ENCODE data around the gene BRSK2. TPM values are rescaled to one million over a fixed set of nuclear protein-coding genes. Genes with fewer than 3 reads are reported as not detected.
"Not testable (repeated sequence)": the region's sequence is repeated elsewhere in the genome, so short reads cannot be mapped to it uniquely, and the experiment has no call there.

The BRSK2 gene
- polyA plus RNA-seq, 3 donors: 0.67 to 50.2 (median 0.82) TPM

- WGBS, 3 donors: 77 to 89% (median 78%) methylated on average over 9 of the region's 9 CpGs
- H3K27ac ChIP-seq (ENCODE audit: low read depth, low read length): no peak overlapping the region
Observed at GRCh38 chr11:1506981-1507380, 117.2 kb downstream of the BRSK2 start.

- H3K27ac ChIP-seq (ENCODE audit: low read depth, low read length): no peak overlapping the region
- 48 to 76% (median 57%) methylated on average over 21 of the region's 21 CpGs for WGBS, 3 donors
Observed at GRCh38 chr11:1507381-1508140, 117.8 kb downstream of the BRSK2 start.

- no peak overlapping the region for H3K27ac ChIP-seq (ENCODE audit: low read depth, low read length)
- 72 to 86% (median 75%) methylated on average over 14 to 15 of the region's 15 CpGs for WGBS, 3 donors
Observed at GRCh38 chr11:1508491-1508891, 118.8 kb downstream of the BRSK2 start.

GRCh38 chr11:1508986-1509385, 119.3 kb downstream of the BRSK2 start:
- H3K27ac ChIP-seq (ENCODE audit: low read depth, low read length): no peak overlapping the region
- WGBS, 3 donors: 82 to 93% (median 87%) methylated on average over 10 of the region's 10 CpGs

GRCh38 chr11:1509626-1510255, 120.0 kb downstream of the BRSK2 start:
- 81 to 84% (median 82%) methylated on average over 18 to 20 of the region's 20 CpGs for WGBS, 3 donors
- no peak overlapping the region for H3K27ac ChIP-seq (ENCODE audit: low read depth, low read length)

- 81 to 91% (median 89%) methylated on average over 8 to 14 of the region's 18 CpGs for WGBS, 3 donors
- not testable (repeated sequence) for H3K27ac ChIP-seq (ENCODE audit: low read depth, low read length)
Observed at GRCh38 chr11:1510351-1510750, 120.6 kb downstream of the BRSK2 start.

- H3K27ac ChIP-seq (ENCODE audit: low read depth, low read length): no peak overlapping the region
- 78 to 89% (median 81%) methylated on average over 11 of the region's 11 CpGs for WGBS, 3 donors
Observed at GRCh38 chr11:1510928-1511327, 121.2 kb downstream of the BRSK2 start.

- 85 to 87% (median 87%) methylated on average over 12 of the region's 12 CpGs for WGBS, 3 donors
- no peak overlapping the region for H3K27ac ChIP-seq (ENCODE audit: low read depth, low read length)
Observed at GRCh38 chr11:1511937-1512496, 122.3 kb downstream of the BRSK2 start.

Other genes starting within 250 kb of the BRSK2 start
- gene MUC5AC, start 232.0 kb upstream of the BRSK2 start, polyA plus RNA-seq: 10 to 100 TPM in 1 of 3 donors, under 1 TPM in 2; 0.03 to 24.5 (median 0.56) TPM
- under 1 TPM in 2 of 3 donors, not detected in 1; 0.13 to 0.37 TPM for gene MUC5B, start 166.9 kb upstream of the BRSK2 start, polyA plus RNA-seq
- gene TOLLIP, start 80.3 kb upstream of the BRSK2 start, polyA plus RNA-seq: 10 to 100 TPM; 30.0 to 36.9 (median 30.7) TPM
- 10 to 100 TPM; 31.9 to 51.6 (median 41.2) TPM for gene MOB2, start 96.8 kb downstream of the BRSK2 start, polyA plus RNA-seq
- gene DUSP8, start 182.3 kb downstream of the BRSK2 start, polyA plus RNA-seq: 1 to 10 TPM; 4.2 to 7.5 (median 4.3) TPM
- not detected for gene KRTAP5-1, start 195.3 kb downstream of the BRSK2 start, polyA plus RNA-seq
- under 1 TPM in 1 of 3 donors, not detected in 2; 0.18 TPM for gene KRTAP5-2, start 208.4 kb downstream of the BRSK2 start, polyA plus RNA-seq
- not detected for gene KRTAP5-3, start 218.5 kb downstream of the BRSK2 start, polyA plus RNA-seq
- gene KRTAP5-4, start 232.2 kb downstream of the BRSK2 start, polyA plus RNA-seq: not detected
- gene KRTAP5-5, start 239.8 kb downstream of the BRSK2 start, polyA plus RNA-seq: not detected